Vagina (tissue), 2 donors: ENCODE data around the gene SSUH2. TPM values are rescaled to one million over a fixed set of nuclear protein-coding genes. Genes with fewer than 3 reads are reported as not detected.
"Not testable (repeated sequence)": the region's sequence is repeated elsewhere in the genome, so short reads cannot be mapped to it uniquely, and the experiment has no call there.

Source experiments
- DNase-seq, 2 donors: peaks; one replicate each; pipeline ENCODE4 v3.0.0-alpha.2; 2017; ENCODE audit errors: extremely low spot score in 2 of 2
- H3K27ac ChIP-seq: fragments of 200-600 bp; sonication (generic); one replicate; pipeline ENCODE4 v1.5.1; 2019
- H3K27me3 ChIP-seq: fragments of 200-600 bp; sonication (generic); one replicate; pipeline ENCODE4 v1.5.1; 2019
- H3K36me3 ChIP-seq, 2 donors: fragments of 200-600 bp; sonication (generic); one replicate each; pipeline ENCODE4 v1.5.1; 2017 to 2019
- H3K4me1 ChIP-seq: fragments of 200-600 bp; sonication (generic); one replicate; pipeline ENCODE4 v1.5.1; 2019
- H3K4me3 ChIP-seq, 2 donors: fragments of 200-600 bp; sonication (generic); 1 replicate in 1 of 2; 2 replicates in 1 of 2; pipeline ENCODE4 v1.5.1; 2016 to 2019
- H3K9me3 ChIP-seq: fragments of 200-600 bp; sonication (generic); one replicate; pipeline ENCODE4 v1.5.1; 2019
- POLR2A ChIP-seq, 2 donors: fragments of 450-650 bp; IDR thresholded peaks; one replicate each; pipeline ENCODE4 v1.6.1; 2017; ENCODE audit warnings: antibody characterized with exemption in 2 of 2, mild to moderate bottlenecking in 2 of 2, moderate library complexity in 2 of 2
- POLR2AphosphoS5 ChIP-seq, 2 donors: sonication (generic); formaldehyde crosslinking; IDR thresholded peaks; one replicate each; pipeline ENCODE4 v1.9.0; 2017; ENCODE audit warnings: antibody characterized with exemption in 2 of 2, mild to moderate bottlenecking in 2 of 2, low read depth in 1 of 2; ENCODE audit not compliant: insufficient read depth in 1 of 2
- intact Hi-C: fragments of 100-400 bp; cut with DNase I; formaldehyde crosslinking; loops from one replicate; pipeline ENCODE4 v1.15.1; 2023
- total RNA-seq: library from RNA; depleted of rRNA; stranded (reverse); fragments of >200 nt; gene quantifications from one replicate; pipeline ENCODE4 v1.2.3, GENCODE V29; 2016
- TF ChIP-seq, protein P1 (sequence below), 3 experiments: fragments of 450-650 bp in 2 of 3; fragments of 200-600 bp in 1 of 3; sonication (generic) in 1 of 3; IDR thresholded peaks; one replicate each; pipeline ENCODE4 v1.5.1; 2017 to 2019; ENCODE audit warnings: antibody characterized with exemption in 3 of 3, mild to moderate bottlenecking in 2 of 3, moderate library complexity in 2 of 3

Gene SSUH2
- total RNA-seq, 1 donor from 2014 or later: not detected

- TF ChIP-seq POLR2A (IDR thresholded peaks at IDR 0.05) (no peak), POLR2AphosphoS5 (IDR thresholded peaks at IDR 0.05; ENCODE audit: insufficient read depth in 1 of 2, low read depth in 1 of 2) (no peak)
- TF ChIP-seq, protein P1, sequence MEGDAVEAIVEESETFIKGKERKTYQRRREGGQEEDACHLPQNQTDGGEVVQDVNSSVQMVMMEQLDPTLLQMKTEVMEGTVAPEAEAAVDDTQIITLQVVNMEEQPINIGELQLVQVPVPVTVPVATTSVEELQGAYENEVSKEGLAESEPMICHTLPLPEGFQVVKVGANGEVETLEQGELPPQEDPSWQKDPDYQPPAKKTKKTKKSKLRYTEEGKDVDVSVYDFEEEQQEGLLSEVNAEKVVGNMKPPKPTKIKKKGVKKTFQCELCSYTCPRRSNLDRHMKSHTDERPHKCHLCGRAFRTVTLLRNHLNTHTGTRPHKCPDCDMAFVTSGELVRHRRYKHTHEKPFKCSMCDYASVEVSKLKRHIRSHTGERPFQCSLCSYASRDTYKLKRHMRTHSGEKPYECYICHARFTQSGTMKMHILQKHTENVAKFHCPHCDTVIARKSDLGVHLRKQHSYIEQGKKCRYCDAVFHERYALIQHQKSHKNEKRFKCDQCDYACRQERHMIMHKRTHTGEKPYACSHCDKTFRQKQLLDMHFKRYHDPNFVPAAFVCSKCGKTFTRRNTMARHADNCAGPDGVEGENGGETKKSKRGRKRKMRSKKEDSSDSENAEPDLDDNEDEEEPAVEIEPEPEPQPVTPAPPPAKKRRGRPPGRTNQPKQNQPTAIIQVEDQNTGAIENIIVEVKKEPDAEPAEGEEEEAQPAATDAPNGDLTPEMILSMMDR (IDR thresholded peaks at IDR 0.05): no peak
- no peaks in the 10 kb centered on the region for H3K27me3 ChIP-seq
- H3K9me3 ChIP-seq: no peaks in the 10 kb centered on the region
- H3K4me1 ChIP-seq: no peaks in the 10 kb centered on the region
- H3K36me3 ChIP-seq: no peaks in the 10 kb centered on the region
- intact Hi-C loops: no loop called here
- no peak overlapping the region for H3K27ac ChIP-seq
- DNase-seq: no peak
- H3K4me3 ChIP-seq: no peak overlapping the region
These were observed 11.6 kb upstream of the SSUH2 start for GRCh38 chr3:8656240-8656639.

DNA sequence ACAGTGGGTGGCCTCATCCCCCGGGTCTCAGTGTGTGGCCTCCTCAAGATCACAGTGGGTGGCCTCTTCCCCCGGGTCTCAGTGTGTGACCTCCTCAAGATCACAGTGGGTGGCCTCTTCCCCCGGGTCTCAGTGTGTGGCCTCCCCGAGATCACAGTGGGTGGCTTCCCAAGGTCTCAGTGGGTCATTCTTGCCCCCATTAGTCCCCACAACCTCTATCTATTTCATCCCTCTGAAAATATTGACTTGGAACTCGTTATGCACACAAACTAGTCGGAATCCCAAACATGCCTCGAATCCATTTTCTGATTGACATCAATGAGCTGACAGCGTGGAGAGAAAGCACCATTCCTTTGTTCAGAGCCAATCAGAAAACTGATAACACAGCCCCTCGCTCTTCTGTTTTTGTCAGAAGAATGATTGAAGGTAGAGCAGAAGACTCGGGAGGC lies 10.8 kb upstream of the SSUH2 start:
- TF ChIP-seq, protein P1 (IDR thresholded peaks at IDR 0.05): no peak
- TF ChIP-seq POLR2AphosphoS5 (IDR thresholded peaks at IDR 0.05; ENCODE audit: insufficient read depth in 1 of 2, low read depth in 1 of 2): no peak
- no peak for TF ChIP-seq POLR2A (IDR thresholded peaks at IDR 0.05)
- H3K36me3 ChIP-seq: no peaks in the 10 kb centered on the region
- no peak overlapping the region for H3K4me3 ChIP-seq
- H3K27ac ChIP-seq: no peak overlapping the region
- peaks cover 6% of the 10 kb centered on the region for H3K4me1 ChIP-seq
- DNase-seq: no peak
- no peaks in the 10 kb centered on the region for H3K27me3 ChIP-seq
- no peaks in the 10 kb centered on the region for H3K9me3 ChIP-seq
- intact Hi-C loops: no loop called here

GRCh38 chr3:8654572-8655329 lies 10.2 kb upstream of the SSUH2 start:
- intact Hi-C loops, H3K9me3 ChIP-seq, H3K4me3 ChIP-seq, H3K4me1 ChIP-seq, DNase-seq, H3K27me3 ChIP-seq, H3K27ac ChIP-seq, H3K36me3 ChIP-seq: not testable (repeated sequence)

DNA sequence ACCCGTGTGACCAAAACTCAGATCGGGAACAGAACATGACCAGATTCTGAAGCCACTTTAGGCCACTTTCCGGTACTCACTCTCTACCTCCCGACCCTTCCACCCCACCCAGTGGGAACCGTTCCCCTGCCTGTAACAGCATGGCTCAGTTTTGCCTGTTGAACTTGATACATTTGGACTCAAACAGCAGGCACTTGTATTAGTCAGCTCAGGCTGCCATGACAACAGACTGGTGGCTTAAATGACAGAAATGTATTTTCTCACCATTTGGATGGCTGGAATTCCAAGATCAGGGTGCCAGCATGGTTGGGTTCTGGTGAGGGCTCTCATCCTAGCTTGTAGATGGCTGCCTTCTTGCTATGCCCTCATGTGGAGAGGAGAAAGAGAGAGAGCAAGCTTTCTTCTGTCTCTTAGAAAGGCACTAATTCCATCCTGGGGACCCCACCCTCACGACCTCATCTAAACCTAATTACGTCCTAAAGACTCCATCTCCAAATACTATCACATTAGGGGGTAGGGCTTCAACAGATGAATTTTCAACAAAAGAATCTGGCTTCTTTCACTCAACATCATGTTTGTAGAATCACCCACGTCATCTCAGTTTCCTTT lies 9.3 kb upstream of the SSUH2 start:
- Histone ChIP-seq H3K4me1 (peaks cover 7% of the 10 kb centered on the region), H3K27ac (no peak overlapping the region), H3K9me3 (no peaks in the 10 kb centered on the region), H3K36me3 (no peaks in the 10 kb centered on the region), H3K27me3 (no peaks in the 10 kb centered on the region), H3K4me3 (no peak overlapping the region)
- DNase-seq: no peak
- intact Hi-C loops: no loop called here
- TF ChIP-seq, protein P1 (IDR thresholded peaks at IDR 0.05): no peak
- TF ChIP-seq POLR2AphosphoS5 (IDR thresholded peaks at IDR 0.05; ENCODE audit: insufficient read depth in 1 of 2, low read depth in 1 of 2): no peak
- no peak for TF ChIP-seq POLR2A (IDR thresholded peaks at IDR 0.05)

GRCh38 chr3:8652324-8652987 lies 7.9 kb upstream of the SSUH2 start:
- Histone ChIP-seq H3K4me3 (no peak overlapping the region), H3K9me3 (no peaks in the 10 kb centered on the region), H3K27me3 (no peaks in the 10 kb centered on the region), H3K36me3 (no peaks in the 10 kb centered on the region), H3K27ac (no peak overlapping the region), H3K4me1 (peaks cover 7% of the 10 kb centered on the region)
- intact Hi-C loops: no loop called here
- no peak for DNase-seq
- TF ChIP-seq POLR2AphosphoS5 (IDR thresholded peaks at IDR 0.05; ENCODE audit: insufficient read depth in 1 of 2, low read depth in 1 of 2) (no peak), POLR2A (IDR thresholded peaks at IDR 0.05) (no peak)
- TF ChIP-seq, protein P1 (IDR thresholded peaks at IDR 0.05): no peak
